Fibroblast of peridontal ligament (primary cell): ENCODE measurements around the gene FERD3L.

Experiments used
- DNase-seq: peaks from one replicate; pipeline ENCODE4 v3.0.0-alpha.2; 2010; ENCODE audit errors: extremely low read depth

FERD3L gene

DNA sequence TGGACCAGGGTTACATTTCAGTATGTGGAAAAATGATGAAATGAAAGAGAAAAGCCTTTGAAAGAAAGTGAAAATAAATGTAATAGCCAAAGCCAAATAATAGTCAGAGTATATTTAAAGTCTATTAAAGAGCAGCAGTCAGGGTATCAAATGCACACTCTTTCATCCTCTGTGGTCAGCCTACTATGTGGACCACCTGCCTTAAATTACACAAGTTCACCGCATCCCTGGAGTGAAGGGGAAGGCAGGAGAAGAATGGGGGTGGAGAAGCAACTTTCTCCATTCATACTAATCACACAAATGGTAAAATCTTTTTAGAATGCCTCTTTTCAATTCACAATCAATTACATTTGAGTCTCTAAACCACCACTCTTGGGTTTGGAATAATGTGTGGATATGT is 43.7 kb downstream of the FERD3L start:
- DNase-seq: no peak

DNA sequence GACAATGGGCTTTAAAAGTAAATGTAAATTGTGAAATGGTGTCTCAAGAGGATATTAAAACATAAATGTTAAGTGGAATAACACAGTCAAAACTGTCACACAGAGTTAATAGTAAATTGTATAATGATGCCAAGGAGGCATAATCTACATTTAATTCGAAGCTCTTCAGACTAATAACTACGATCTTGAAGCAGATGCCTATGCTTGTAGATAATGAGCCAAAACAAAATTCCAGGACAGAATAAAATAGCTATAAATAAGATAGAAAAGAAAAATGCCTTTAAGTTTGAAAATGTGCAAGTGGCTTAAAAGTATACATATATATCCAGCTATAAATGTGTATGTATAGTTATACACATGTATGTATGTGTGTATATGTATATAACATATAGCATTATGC is 45.3 kb downstream of the FERD3L start:
- no peak for DNase-seq

DNA sequence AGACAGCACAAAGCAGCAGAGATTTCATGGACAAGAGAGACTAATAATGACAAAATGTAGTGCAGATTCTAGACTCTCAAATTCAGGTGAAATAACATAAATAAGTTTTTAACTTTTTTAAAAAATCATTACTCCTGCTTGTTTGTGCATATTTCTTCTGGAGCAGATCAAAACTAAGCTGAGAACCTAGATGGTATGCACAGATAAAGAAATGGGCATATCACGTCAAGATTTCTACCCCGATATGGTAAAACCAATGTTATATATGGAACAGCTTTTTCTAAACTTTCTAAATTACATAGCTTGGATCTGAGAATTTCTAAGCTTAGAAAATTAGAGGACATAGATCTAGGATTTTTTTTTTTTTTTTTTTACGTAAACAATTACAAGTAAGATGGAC is 46.0 kb downstream of the FERD3L start:
- DNase-seq: no peak

DNA sequence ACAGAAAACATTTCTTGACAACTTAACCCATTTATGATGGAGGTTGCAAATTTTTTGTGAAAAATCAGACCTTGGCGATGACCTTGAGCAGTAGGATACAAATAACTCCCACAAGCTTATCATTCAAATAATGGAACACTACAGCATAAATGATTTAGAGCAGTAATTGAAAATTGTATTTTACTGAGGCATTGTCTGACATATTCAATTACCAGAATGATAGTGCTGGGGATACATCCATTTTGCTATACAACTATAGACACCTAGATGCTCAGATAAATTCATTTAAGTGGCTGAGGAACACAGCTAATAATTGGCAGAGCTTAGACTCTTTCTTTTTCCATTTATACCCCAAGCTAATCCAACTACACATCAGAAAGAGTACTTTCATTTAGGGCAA is 46.7 kb downstream of the FERD3L start:
- no peak for DNase-seq

DNA sequence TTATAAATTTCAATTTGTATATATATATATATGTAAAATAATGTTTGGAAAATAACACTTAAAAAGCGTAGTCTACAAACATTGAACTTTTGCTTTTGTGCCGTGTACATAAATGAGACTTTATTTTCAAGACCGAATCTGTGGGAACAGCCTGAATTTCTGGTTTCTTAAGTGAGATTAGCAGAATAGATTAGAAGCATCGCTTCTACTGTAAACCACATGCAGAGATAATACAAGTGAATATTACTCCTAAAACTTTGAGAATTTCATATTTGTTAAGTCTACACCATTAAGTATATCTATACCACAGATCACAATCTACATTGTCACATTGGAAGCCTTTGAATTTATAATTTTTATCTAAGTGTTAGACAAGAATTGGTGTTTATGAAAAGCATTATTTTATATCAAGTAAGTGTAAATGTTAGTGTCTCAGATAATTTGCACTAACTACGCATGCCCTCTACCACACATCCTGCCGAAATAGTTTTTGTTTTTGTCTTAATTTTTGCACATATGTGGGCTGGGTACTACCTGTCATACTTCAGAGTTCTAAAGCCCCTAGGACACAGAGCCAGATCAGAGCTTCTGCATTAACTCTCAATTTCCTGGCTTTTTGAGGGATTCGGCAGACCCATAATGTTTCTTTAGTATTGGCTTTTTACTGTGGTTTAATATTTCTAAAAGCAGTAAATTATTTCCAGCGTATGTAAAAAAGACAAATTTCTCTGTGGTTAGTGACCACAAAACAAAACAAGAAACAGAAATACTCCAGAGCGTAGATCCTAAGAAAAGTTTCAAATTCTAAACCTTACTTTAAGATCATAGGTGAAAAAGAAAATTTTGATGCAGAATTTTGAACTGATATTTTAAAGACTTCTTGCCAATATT is 47.8 kb downstream of the FERD3L start:
- DNase-seq: no peak

DNA sequence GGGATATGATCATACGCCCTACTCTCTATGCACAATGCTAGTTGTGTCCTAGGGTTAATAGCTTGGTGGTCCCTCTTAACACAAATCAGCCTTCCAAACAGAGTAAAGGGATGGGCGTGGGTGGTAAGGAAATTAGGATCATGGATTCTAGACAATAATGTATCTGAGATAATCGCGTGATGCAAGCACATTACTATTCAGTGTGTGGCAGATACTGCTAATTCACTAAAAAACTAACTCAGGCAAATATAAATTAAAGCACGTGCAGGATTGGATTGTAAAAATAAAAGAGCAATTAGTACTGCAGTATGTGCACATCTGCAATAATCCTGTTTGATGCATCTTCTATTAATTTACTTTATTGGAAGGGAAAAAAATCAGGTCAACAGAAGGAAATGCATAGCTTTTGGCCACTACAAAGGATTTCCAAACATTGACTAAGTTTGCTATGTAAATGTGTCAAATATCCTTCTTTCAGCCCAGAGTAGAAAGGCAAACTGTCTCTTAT is 49.8 kb downstream of the FERD3L start:
- DNase-seq: no peak
